ENCODE measurements around the gene COL4A2. TPM values are rescaled to one million over a fixed set of nuclear protein-coding genes. Genes with fewer than 3 reads are reported as not detected.

Gene COL4A2
- total and polyA plus RNA-seq, 2 donors = 465 to 488 TPM

DNA sequence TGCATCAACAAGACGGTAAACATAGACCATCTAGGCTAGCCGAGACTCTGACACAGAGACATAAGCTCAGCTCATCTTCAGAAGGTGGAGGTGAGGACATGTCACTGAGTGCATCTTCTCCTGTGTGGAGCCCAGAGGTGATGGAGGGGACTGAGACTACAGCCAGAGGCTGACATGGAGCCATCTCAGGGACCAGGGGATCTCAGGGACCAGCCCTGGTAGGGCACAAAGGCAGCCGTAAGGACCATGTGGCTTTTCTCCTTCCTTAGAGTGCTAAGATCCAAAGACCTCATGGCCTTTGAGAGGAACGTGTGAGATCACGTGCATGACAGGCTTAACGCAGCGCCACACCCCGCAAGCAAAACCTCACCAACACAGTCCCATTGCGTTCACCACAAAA lies 127.5 kb downstream of the COL4A2 start:
- Histone ChIP-seq H3K36me3 (ENCODE audit: insufficient read depth) (no peaks in the 10 kb centered on the region), H3K4me3 (ENCODE audit: low read depth, low read length) (no peak overlapping the region), H3K4me1 (ENCODE audit: insufficient read depth) (no peaks in the 10 kb centered on the region), H3K27ac (ENCODE audit: low read depth) (no peak overlapping the region)
- DNase-seq (ENCODE audit: extremely low spot score) = no peak
- 89% methylated on average over 9 of the region's 9 CpGs for WGBS

DNA sequence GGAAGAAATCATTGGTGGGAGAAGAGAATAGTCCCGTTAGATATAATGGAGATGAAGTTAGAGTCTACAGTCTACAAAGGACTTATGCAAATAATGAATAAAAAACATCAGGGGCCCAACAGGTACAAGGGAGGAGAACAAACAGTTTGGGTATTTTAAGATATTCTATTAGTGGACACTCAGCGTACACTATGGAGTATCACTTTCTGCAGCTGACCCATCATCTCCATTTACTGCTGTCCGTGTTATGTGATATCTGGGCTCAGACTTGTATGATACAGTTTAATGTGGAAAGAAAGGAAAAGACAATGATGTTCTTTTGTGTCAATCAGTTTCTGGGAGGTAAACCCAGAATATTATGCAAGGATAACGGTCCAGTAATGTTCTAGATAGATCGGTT lies 128.2 kb downstream of the COL4A2 start:
- no peak for DNase-seq (ENCODE audit: extremely low spot score)
- Histone ChIP-seq H3K36me3 (ENCODE audit: insufficient read depth) (no peaks in the 10 kb centered on the region), H3K27ac (ENCODE audit: low read depth) (no peak overlapping the region), H3K4me1 (ENCODE audit: insufficient read depth) (no peaks in the 10 kb centered on the region), H3K4me3 (ENCODE audit: low read depth, low read length) (no peak overlapping the region)
- 94% methylated on average over 5 of the region's 5 CpGs for whole genome bisulfite sequencing

DNA sequence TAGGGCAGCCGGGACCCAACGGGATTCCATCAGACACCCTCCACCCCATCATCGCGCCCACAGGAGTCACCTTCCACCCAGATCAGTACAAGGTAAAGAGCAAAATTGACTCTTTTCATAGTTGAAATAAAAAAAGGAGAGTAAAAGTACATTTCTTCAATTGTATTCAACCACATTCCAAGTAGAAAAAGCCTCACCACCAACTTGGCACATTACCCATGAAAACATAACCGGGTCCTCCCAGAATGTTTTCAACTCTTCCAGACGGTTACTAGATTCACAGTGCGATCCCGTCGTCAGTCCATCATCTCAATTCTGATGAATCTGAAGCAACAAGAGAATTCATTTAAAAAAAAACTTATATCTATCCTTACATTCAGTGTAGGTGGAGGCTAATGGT lies 129.2 kb downstream of the COL4A2 start:
- Histone ChIP-seq H3K36me3 (ENCODE audit: insufficient read depth) (no peaks in the 10 kb centered on the region), H3K4me3 (ENCODE audit: low read depth, low read length) (no peak overlapping the region), H3K27ac (ENCODE audit: low read depth) (no peak overlapping the region), H3K4me1 (ENCODE audit: insufficient read depth) (no peaks in the 10 kb centered on the region)
- no peak for DNase-seq (ENCODE audit: extremely low spot score)
- WGBS = 93% methylated on average over 9 of the region's 9 CpGs

DNA sequence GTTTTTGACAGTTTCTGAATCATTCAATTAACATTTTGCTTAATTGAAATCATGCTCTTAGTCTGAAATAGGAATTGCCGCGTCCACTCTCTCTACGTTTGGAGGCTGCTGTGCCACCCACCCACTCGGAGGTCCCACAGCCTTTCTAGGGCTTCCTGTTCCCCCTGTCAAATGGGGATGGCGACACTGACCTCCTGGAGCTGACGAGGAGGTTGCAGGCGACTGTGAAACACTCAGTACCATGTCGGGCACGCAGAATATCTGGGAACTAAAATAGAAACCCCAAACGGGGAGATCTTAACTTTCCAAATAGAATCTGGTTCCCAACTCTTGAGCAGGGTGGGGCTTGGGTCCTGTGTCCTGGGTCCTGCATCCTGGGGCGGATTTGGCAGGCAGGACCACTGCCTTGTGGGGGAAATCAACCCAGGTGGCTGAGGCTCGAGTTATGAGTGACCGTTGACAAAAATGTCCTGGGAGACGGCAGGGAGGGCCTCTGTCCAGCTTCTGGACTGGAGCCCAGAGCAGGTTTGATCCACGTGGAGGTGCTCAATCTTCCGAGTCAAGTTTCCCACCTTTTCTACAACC lies 129.8 kb downstream of the COL4A2 start:
- Histone ChIP-seq H3K4me1 (ENCODE audit: insufficient read depth) (no peaks in the 10 kb centered on the region), H3K4me3 (ENCODE audit: low read depth, low read length) (no peak overlapping the region), H3K36me3 (ENCODE audit: insufficient read depth) (no peaks in the 10 kb centered on the region), H3K27ac (ENCODE audit: low read depth) (no peak overlapping the region)
- 86% methylated on average over 16 of the region's 16 CpGs for WGBS
- DNase-seq (ENCODE audit: extremely low spot score) = no peak

DNA sequence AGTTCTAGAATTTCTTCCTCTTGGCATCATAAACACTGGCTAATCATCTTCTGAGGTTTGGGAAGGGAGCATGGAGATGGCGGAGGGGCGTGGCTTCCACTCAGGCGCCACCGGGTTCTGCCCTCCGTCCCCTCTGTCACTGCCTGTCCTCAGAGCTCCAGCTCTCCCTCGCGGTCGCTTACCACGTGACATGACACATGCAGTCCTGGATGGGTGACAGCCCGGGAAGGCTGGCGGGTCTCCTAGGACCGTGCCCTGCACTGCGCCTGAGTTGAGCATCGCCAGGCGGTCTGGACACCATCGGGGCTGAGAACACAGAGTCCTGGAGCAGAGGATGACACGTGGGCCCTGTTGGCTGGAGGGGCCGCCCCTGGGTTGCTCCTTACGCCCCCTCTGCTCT lies 131.1 kb downstream of the COL4A2 start:
- Histone ChIP-seq H3K4me3 (ENCODE audit: low read depth, low read length) (no peak overlapping the region), H3K36me3 (ENCODE audit: insufficient read depth) (no peaks in the 10 kb centered on the region), H3K27ac (ENCODE audit: low read depth) (no peak overlapping the region), H3K4me1 (ENCODE audit: insufficient read depth) (no peaks in the 10 kb centered on the region)
- WGBS = 88% methylated on average over 19 of the region's 19 CpGs
- DNase-seq (ENCODE audit: extremely low spot score) = no peak

DNA sequence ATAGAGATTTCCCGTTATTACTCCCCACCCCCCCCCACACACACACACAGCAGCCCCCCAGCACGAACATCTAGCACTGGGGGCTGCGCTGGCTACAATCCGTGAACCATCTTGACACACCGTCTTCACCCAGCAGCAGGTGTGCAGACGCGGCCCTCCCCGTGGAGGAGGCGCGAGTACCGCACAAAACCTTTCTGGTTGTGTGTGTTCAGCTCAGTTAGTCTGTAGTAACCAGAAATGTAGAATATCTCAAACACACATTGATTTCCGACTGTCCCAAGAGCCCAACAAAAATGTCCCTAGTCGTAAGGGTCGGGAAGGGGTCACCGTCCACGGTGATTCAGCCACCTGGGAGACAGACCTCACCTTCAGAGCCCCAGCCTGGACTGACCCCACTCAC lies 131.7 kb downstream of the COL4A2 start:
- no peak for DNase-seq (ENCODE audit: extremely low spot score)
- WGBS = 89% methylated on average over 16 of the region's 16 CpGs
- no peaks in the 10 kb centered on the region for H3K36me3 ChIP-seq (ENCODE audit: insufficient read depth)
- H3K4me1 ChIP-seq (ENCODE audit: insufficient read depth) = no peaks in the 10 kb centered on the region
- H3K4me3 ChIP-seq (ENCODE audit: low read depth, low read length) = no peak overlapping the region
- no peak overlapping the region for H3K27ac ChIP-seq (ENCODE audit: low read depth)

DNA sequence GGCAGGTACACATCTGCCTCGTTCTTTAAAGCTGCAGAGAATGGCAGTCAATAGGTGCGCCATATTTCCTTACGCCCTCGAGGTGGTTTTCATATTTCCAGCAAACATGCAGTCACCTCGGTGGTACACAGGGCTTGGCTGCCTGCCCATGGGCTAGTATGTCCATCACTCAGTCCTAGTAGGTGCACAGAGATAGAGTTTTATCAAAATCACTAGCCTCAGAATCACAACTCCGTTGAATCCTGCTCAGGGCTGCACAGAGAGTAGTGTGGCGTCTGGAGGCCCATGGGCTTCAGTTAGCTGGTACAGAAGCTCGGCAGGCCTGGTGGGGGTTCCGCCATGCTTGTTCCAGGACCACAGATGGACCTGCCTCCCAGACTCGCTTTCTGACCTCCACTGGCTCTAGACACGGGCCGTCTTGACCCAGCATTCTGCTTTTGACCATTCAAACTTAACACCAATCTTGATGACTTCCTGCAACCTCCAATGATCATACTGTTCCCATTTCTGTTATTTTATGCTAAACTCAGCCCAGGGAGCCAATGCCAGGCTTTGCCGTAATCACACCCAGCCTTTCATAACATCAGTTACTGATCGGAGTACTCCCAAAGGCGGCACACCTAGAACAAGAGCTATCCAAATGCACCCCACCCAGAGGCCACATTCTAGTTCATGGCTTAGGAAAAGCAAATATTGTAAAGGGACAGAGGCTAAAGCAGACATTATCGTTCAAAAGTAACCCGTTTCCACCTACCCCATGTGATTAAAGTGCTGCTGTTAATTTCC lies 134.1 kb downstream of the COL4A2 start:
- H3K36me3 ChIP-seq (ENCODE audit: insufficient read depth) = no peaks in the 10 kb centered on the region
- WGBS = 89% methylated on average over 17 of the region's 17 CpGs
- no peak for DNase-seq (ENCODE audit: extremely low spot score)
- no peaks in the 10 kb centered on the region for H3K4me1 ChIP-seq (ENCODE audit: insufficient read depth)
- no peak overlapping the region for H3K4me3 ChIP-seq (ENCODE audit: low read depth, low read length)
- no peak overlapping the region for H3K27ac ChIP-seq (ENCODE audit: low read depth)

DNA sequence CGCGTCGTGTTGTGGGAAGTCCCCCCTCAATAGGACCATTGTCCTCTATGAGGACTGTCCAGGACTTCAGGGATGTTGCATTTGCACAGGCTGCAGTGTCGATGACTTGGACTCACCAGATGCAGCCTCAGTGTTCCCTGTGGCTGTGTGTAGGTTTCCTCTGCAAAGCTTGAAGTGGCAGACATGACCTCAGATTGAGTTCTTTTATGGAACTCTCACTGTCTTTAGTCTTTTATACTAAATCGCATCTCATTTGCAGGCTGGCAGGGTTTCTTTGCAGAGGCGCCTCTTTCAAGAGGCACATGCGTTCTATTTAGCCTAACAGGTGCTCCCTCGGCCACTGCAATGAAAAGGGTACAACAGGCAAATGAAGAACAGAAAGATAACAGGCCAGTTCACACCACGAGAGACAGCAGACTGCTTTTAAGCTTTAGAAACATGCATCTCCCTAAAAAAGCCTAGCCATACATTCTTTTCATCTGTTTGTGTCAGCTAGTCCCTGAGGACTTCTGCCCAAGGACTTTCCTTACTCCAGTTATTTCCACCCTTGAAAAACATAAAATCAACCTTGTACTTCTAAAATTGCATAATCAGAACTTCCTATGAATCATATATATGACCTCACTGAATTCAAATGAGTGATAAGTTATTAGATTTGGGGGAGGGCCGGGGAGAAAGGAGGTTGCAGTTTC lies 136.0 kb downstream of the COL4A2 start:
- Histone ChIP-seq H3K4me3 (ENCODE audit: low read depth, low read length) (no peak overlapping the region), H3K27ac (ENCODE audit: low read depth) (no peak overlapping the region), H3K4me1 (ENCODE audit: insufficient read depth) (no peaks in the 10 kb centered on the region), H3K36me3 (ENCODE audit: insufficient read depth) (no peaks in the 10 kb centered on the region)
- 75% methylated on average over 10 of the region's 10 CpGs for WGBS
- no peak for DNase-seq (ENCODE audit: extremely low spot score)

DNA sequence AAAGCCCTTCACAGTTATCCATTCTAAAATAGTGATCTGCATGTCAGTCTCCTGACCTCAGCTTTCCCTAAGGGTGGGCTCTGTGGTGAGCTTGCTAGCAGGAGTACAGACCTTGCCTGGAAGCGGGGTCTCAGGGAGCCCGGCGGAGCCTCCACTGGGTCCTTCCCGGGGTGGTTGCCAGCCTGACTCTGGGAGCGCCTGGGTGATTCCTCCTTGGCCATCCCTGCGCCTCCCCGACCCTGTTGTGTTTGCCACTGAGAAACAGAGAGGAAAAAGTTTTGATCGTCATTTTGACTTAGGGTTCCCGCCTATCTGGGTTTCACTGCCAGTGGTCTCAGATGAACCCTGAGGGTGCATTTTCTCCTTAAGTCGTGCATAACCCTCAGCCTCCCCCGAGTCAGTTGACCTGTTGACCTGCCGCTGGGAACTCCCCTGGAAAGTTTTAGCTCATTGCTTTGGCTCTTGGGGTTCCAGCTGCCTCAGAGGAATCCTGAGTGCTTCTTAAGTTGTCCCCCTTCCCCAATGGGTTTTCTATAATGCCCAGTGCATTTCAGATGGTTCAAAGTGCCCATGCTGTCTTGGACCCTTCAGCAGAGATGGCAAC lies 136.6 kb downstream of the COL4A2 start:
- H3K27ac ChIP-seq (ENCODE audit: low read depth) = no peak overlapping the region
- WGBS = 71% methylated on average over 12 of the region's 12 CpGs
- no peak overlapping the region for H3K4me3 ChIP-seq (ENCODE audit: low read depth, low read length)
- no peak for DNase-seq (ENCODE audit: extremely low spot score)
- no peaks in the 10 kb centered on the region for H3K36me3 ChIP-seq (ENCODE audit: insufficient read depth)
- no peaks in the 10 kb centered on the region for H3K4me1 ChIP-seq (ENCODE audit: insufficient read depth)

DNA sequence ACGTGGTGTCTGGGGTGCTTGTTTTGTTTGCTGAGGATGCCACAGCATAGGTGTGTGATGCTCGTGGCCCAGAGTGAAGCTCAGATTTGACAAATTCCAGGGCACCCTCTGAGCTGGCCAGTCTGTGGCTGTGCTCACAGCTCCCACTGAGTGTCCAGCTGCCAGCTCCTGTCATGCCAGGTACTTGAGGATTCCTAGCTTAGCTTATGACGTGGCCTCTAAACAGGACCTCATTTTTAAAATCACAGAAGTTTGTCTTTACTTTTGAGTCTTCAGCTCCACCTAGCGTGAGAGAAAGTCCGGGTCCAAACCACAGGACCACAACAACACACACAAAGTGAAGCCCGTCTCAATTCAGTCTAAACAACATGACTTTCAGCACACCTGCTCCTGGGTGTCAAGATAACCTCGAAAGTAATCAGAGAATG lies 137.2 kb downstream of the COL4A2 start:
- DNase-seq (ENCODE audit: extremely low spot score) = no peak
- H3K36me3 ChIP-seq (ENCODE audit: insufficient read depth) = no peaks in the 10 kb centered on the region
- WGBS = 55% methylated on average over 7 of the region's 7 CpGs
- H3K4me1 ChIP-seq (ENCODE audit: insufficient read depth) = no peaks in the 10 kb centered on the region
- no peak overlapping the region for H3K4me3 ChIP-seq (ENCODE audit: low read depth, low read length)
- no peak overlapping the region for H3K27ac ChIP-seq (ENCODE audit: low read depth)

DNA sequence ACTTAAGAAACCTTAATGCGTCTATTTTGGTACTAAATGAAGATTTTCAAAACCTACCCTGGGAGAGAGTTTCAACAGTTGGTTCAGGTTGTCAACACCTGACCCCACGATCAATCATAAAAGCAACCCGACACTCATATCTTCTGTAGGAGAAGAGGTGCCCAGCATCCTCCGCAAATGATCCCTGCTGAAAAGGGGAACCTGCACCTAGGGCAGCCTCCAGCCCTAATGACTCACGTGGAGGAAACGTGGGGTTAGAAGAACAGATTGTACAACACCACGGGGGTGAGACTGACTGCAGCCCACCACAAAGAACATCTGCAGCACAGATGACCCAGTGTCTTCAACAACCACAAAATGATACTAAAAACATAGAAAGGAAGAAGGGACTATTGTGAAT lies 138.1 kb downstream of the COL4A2 start:
- WGBS = 84% methylated on average over 7 of the region's 7 CpGs
- Histone ChIP-seq H3K4me1 (ENCODE audit: insufficient read depth) (no peaks in the 10 kb centered on the region), H3K4me3 (ENCODE audit: low read depth, low read length) (no peak overlapping the region), H3K36me3 (ENCODE audit: insufficient read depth) (no peaks in the 10 kb centered on the region), H3K27ac (ENCODE audit: low read depth) (no peak overlapping the region)
- DNase-seq (ENCODE audit: extremely low spot score) = no peak

DNA sequence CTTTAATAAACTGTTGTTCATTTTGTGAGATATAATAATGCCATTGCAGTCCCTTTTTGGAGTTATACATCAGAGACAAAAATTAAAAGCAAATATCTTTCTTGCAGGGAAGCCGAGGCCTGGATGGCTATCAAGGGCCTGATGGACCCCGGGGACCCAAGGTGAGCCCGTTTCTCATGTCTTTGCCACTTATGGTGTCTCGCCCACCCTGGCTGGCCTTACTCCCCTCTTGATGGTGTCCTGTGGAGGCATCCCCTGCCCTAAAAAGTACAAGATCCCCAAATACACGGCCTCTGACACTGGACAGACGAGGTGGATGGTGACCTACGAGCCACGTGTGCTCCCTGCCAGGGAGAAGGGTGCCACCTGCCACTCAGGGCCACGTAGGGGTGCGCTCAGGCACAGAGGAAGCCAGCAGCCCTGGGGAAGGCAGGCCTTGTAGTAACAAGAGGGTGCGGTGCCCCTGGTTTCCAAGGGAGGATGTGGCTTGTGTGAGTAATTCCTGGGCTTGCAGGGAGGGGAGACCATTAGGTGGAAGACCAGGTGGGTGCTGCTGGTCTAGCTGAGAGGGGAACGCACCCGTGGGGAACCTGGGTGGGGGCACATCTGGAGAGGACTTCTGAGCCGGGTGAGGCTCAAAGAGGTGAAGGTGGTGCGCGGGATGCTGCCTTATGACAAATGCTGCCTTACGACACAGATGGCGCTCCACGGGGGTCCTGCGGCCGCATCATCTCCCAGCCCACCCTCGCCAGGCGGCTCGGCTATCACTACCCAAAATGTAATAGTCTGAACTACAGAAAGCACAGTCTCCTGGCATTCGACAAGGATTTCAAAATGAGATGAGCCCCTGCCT lies 138.9 kb downstream of the COL4A2 start:
- H3K4me1 ChIP-seq (ENCODE audit: insufficient read depth) = no peaks in the 10 kb centered on the region
- no peaks in the 10 kb centered on the region for H3K36me3 ChIP-seq (ENCODE audit: insufficient read depth)
- DNase-seq (ENCODE audit: extremely low spot score) = no peak
- H3K27ac ChIP-seq (ENCODE audit: low read depth) = no peak overlapping the region
- WGBS = 90% methylated on average over 25 of the region's 25 CpGs
- H3K4me3 ChIP-seq (ENCODE audit: low read depth, low read length) = no peak overlapping the region

DNA sequence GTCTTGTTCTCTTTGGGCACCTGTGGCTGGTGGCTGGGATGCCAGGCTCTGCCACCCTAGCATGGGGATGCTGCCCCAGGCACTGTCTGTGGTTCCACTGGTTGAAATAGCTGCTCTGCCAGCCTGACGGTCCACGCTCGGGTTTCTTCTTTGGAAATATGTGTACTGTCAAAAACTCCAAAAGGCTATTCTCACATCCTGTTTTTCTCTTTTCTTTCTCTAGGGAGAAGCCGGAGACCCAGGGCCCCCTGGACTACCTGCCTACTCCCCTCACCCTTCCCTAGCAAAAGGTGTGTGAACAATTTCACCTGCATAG lies 139.4 kb downstream of the COL4A2 start:
- DNase-seq (ENCODE audit: extremely low spot score) = no peak
- WGBS = 63% methylated on average over 4 of the region's 4 CpGs
- Histone ChIP-seq H3K27ac (ENCODE audit: low read depth) (no peak overlapping the region), H3K4me3 (ENCODE audit: low read depth, low read length) (no peak overlapping the region), H3K4me1 (ENCODE audit: insufficient read depth) (no peaks in the 10 kb centered on the region), H3K36me3 (ENCODE audit: insufficient read depth) (no peaks in the 10 kb centered on the region)

Measured in urinary bladder (tissue), 4 donors.